GM23338 (cell line): ENCODE measurements around the gene PRG3. TPM values are rescaled to one million over a fixed set of nuclear protein-coding genes. Genes with fewer than 3 reads are reported as not detected.

Experiments used
- ATAC-seq: fragments of 200-7000 bp; cut with Tn5 transposase; 3 replicates; pipeline ENCODE4 v1.9.1; 2020
- DNase-seq: peaks from one replicate; pipeline ENCODE4 v3.0.0-alpha.2; 2015; ENCODE audit warnings: low spot score
- H2AFZ ChIP-seq: fragments of 200-600 bp; sonication (generic); 2 replicates; pipeline ENCODE4 v1.8.0; 2016; ENCODE audit warnings: antibody characterized with exemption, mild to moderate bottlenecking, moderate library complexity
- H3F3A ChIP-seq: fragments of 200-600 bp; sonication (generic); replicated peaks from 2 replicates; pipeline ENCODE4 v1.8.0; 2017; ENCODE audit warnings: antibody characterized with exemption, mixed run types, low read depth
- H3K27ac ChIP-seq: fragments of 200-600 bp; sonication (generic); 2 replicates; pipeline ENCODE4 v1.6.1; 2016; ENCODE audit warnings: low read depth
- H3K27me3 ChIP-seq: fragments of 200-600 bp; sonication (generic); 2 replicates; pipeline ENCODE4 v1.8.0; 2016; ENCODE audit warnings: mild to moderate bottlenecking, mixed run types, moderate library complexity; ENCODE audit not compliant: insufficient read depth
- H3K36me3 ChIP-seq: fragments of 200-600 bp; sonication (generic); 2 replicates; pipeline ENCODE4 v1.8.0; 2016; ENCODE audit warnings: mild to moderate bottlenecking; ENCODE audit not compliant: insufficient read depth
- H3K4me1 ChIP-seq: fragments of 200-600 bp; sonication (generic); 2 replicates; pipeline ENCODE4 v1.8.0; 2016; ENCODE audit warnings: mild to moderate bottlenecking, moderate library complexity; ENCODE audit not compliant: insufficient read depth
- H3K4me2 ChIP-seq: fragments of 200-600 bp; sonication (generic); 2 replicates; pipeline ENCODE4 v1.7.1; 2017; ENCODE audit warnings: mixed run types
- H3K4me3 ChIP-seq: fragments of 200-600 bp; sonication (generic); 2 replicates; pipeline ENCODE4 v1.6.1; 2016; ENCODE audit warnings: mixed run types
- H3K79me2 ChIP-seq: fragments of 200-600 bp; sonication (generic); replicated peaks from 2 replicates; pipeline ENCODE4 v1.8.0; 2017; ENCODE audit warnings: mild to moderate bottlenecking; ENCODE audit not compliant: insufficient read depth
- H3K9me2 ChIP-seq: fragments of 200-600 bp; sonication (generic); 2 replicates; pipeline ENCODE4 v1.8.0; 2017; ENCODE audit not compliant: insufficient read depth
- H4K20me1 ChIP-seq: fragments of 200-600 bp; sonication (generic); replicated peaks from 2 replicates; pipeline ENCODE4 v1.8.0; 2017; ENCODE audit warnings: mild to moderate bottlenecking; ENCODE audit not compliant: insufficient read depth
- H3K27ac Mint-ChIP-seq: 2 replicates; pipeline ENCODE4 v1.8.0; 2020; ENCODE audit warnings: inconsistent platforms, mild to moderate bottlenecking, moderate library complexity, mixed read lengths
- H3K27me3 Mint-ChIP-seq: 3 replicates; pipeline ENCODE4 v1.8.0; 2022; ENCODE audit warnings: low read depth, mild to moderate bottlenecking, moderate library complexity, mixed read lengths, inconsistent platforms; ENCODE audit not compliant: insufficient read depth, poor library complexity
- H3K36me3 Mint-ChIP-seq: 3 replicates; pipeline ENCODE4 v1.8.0; 2021; ENCODE audit warnings: low read depth, mild to moderate bottlenecking, inconsistent platforms, moderate library complexity, mixed read lengths
- H3K4me1 Mint-ChIP-seq: 3 replicates; pipeline ENCODE4 v1.8.0; 2020; ENCODE audit warnings: mild to moderate bottlenecking, inconsistent platforms, mixed read lengths
- H3K4me3 Mint-ChIP-seq: 3 replicates; pipeline ENCODE4 v1.8.0; 2021; ENCODE audit warnings: moderate library complexity, mild to moderate bottlenecking, inconsistent platforms, mixed read lengths
- H3K9me3 Mint-ChIP-seq: 3 replicates; pipeline ENCODE4 v1.8.0; 2020; ENCODE audit warnings: moderate library complexity, mild to moderate bottlenecking, inconsistent platforms, mixed read lengths
- CTCF ChIP-seq, 2 experiments: fragments of 200-600 bp in 1 of 2; sonication (generic) in 1 of 2; conservative IDR thresholded peaks; 2 replicates each; pipeline versions ENCODE4 v1.5.1 to v1.6.1; 2016 to 2017; ENCODE audit warnings: antibody characterized with exemption in 2 of 2, low read depth in 2 of 2, mild to moderate bottlenecking in 2 of 2, moderate library complexity in 1 of 2
- ETS1 ChIP-seq: IDR thresholded peaks from 2 replicates; pipeline ENCODE4 v1.6.1; 2016; ENCODE audit warnings: antibody characterized with exemption
- EZH2phosphoT487 ChIP-seq: fragments of 200-600 bp; sonication (generic); IDR thresholded peaks from one replicate; pipeline ENCODE4 v1.8.1; 2018; ENCODE audit warnings: antibody characterized with exemption; ENCODE audit not compliant: unreplicated experiment
- JUNB ChIP-seq: IDR thresholded peaks from one replicate; pipeline ENCODE4 v1.6.1; 2016; ENCODE audit warnings: antibody characterized with exemption; ENCODE audit not compliant: unreplicated experiment
- NANOG ChIP-seq: IDR thresholded peaks from 2 replicates; pipeline ENCODE4 v1.6.1; 2016; ENCODE audit warnings: antibody characterized with exemption, borderline replicate concordance
- POLR2AphosphoS5 ChIP-seq: IDR thresholded peaks from 2 replicates; pipeline ENCODE4 v1.6.1; 2016; ENCODE audit warnings: antibody characterized with exemption, low read depth
- STAT1 ChIP-seq: IDR thresholded peaks from one replicate; pipeline ENCODE4 v1.6.1; 2016; ENCODE audit warnings: antibody characterized with exemption; ENCODE audit not compliant: unreplicated experiment
- ZNF114 ChIP-seq: fragments of 250-450 bp; sonication (Bioruptor Pico); IDR thresholded peaks from 2 replicates; pipeline ENCODE4 v1.5.0; 2020; ENCODE audit warnings: mild to moderate bottlenecking, moderate library complexity
- ZNF462 ChIP-seq: fragments of 250-450 bp; sonication (Bioruptor Pico); IDR thresholded peaks from 2 replicates; pipeline ENCODE4 v1.5.0; 2020; ENCODE audit warnings: mild to moderate bottlenecking, moderate library complexity
- polyA plus RNA-seq: library from polyadenylated mRNA; unstranded; fragments of >200 nt; fragmentation: Nextera tagmentation; extraction: Ambion mirVana; gene quantifications from 2 replicates; pipeline ENCODE4 v1.2.1, GENCODE V29; 2016
- total RNA-seq: library from RNA; depleted of rRNA; stranded (reverse); fragments of >200 nt; shearing (Covaris generic); gene quantifications from 2 replicates; pipeline ENCODE4 v1.2.3, GENCODE V29; 2014
- TF ChIP-seq, protein P1 (sequence below): IDR thresholded peaks from one replicate; pipeline ENCODE4 v1.6.1; 2018; ENCODE audit warnings: antibody characterized with exemption; ENCODE audit not compliant: unreplicated experiment

The PRG3 gene
- total and polyA plus RNA-seq, 2 experiments from 2014 or later = not detected

GRCh38 chr11:57374966-57375365 lies 6.0 kb downstream of the PRG3 start:
- H3K27me3 ChIP-seq = no peaks in the 10 kb centered on the region
- H3K27ac Mint-ChIP-seq = no peak overlapping the region
- H3K79me2 ChIP-seq = no peaks in the 10 kb centered on the region
- no peak overlapping the region for H3K4me3 ChIP-seq
- H3K4me1 ChIP-seq = no peaks in the 10 kb centered on the region
- H4K20me1 ChIP-seq = no peaks in the 10 kb centered on the region
- no peaks in the 10 kb centered on the region for H3F3A ChIP-seq
- H3K9me3 Mint-ChIP-seq = peaks cover 3% of the 10 kb centered on the region; the same call in 1 of the 3 replicates
- no peaks in the 10 kb centered on the region for H3K36me3 ChIP-seq
- TF ChIP-seq, protein P1, sequence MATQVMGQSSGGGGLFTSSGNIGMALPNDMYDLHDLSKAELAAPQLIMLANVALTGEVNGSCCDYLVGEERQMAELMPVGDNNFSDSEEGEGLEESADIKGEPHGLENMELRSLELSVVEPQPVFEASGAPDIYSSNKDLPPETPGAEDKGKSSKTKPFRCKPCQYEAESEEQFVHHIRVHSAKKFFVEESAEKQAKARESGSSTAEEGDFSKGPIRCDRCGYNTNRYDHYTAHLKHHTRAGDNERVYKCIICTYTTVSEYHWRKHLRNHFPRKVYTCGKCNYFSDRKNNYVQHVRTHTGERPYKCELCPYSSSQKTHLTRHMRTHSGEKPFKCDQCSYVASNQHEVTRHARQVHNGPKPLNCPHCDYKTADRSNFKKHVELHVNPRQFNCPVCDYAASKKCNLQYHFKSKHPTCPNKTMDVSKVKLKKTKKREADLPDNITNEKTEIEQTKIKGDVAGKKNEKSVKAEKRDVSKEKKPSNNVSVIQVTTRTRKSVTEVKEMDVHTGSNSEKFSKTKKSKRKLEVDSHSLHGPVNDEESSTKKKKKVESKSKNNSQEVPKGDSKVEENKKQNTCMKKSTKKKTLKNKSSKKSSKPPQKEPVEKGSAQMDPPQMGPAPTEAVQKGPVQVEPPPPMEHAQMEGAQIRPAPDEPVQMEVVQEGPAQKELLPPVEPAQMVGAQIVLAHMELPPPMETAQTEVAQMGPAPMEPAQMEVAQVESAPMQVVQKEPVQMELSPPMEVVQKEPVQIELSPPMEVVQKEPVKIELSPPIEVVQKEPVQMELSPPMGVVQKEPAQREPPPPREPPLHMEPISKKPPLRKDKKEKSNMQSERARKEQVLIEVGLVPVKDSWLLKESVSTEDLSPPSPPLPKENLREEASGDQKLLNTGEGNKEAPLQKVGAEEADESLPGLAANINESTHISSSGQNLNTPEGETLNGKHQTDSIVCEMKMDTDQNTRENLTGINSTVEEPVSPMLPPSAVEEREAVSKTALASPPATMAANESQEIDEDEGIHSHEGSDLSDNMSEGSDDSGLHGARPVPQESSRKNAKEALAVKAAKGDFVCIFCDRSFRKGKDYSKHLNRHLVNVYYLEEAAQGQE = no peak
- TF ChIP-seq ZNF114 (CRISPR knock-in tag) (no peak), NANOG (no peak), ETS1 (no peak), ZNF462 (CRISPR knock-in tag) (no peak), STAT1 (no peak), CTCF (conservative IDR thresholded peaks at IDR 0.05; ENCODE audit: low read depth in 2 of 2) (no peak), POLR2AphosphoS5 (no peak), JUNB (no peak), EZH2phosphoT487 (no peak)
- no peaks in the 10 kb centered on the region for H3K36me3 Mint-ChIP-seq
- H3K4me2 ChIP-seq = no peak overlapping the region
- ATAC-seq (no peak), DNase-seq (no peak)
- H2AFZ ChIP-seq = no peak overlapping the region
- no peaks in the 10 kb centered on the region for H3K9me2 ChIP-seq
- peaks cover 11% of the 10 kb centered on the region for H3K27me3 Mint-ChIP-seq
- no peak overlapping the region for H3K27ac ChIP-seq
- peaks cover 2% of the 10 kb centered on the region; the same call in 2 of the 3 replicates for H3K4me1 Mint-ChIP-seq
- no peak overlapping the region for H3K4me3 Mint-ChIP-seq
